CD8-positive, alpha-beta memory T cell (primary cell): Measurements from ENCODE around the gene IQGAP1. TPM values are rescaled to one million over a fixed set of nuclear protein-coding genes. Genes with fewer than 3 reads are reported as not detected.
A peak's percentile ranks its signal among the peaks of the same experiment; 100 is the strongest.
"Not testable (repeated sequence)": the region's sequence is repeated elsewhere in the genome, so short reads cannot be mapped to it uniquely, and the experiment has no call there.

Source experiments
- CTCF ChIA-PET: fragments of 350-600 bp; sonication (Branson Sonifier 250); formaldehyde crosslinking; loops from one replicate; lab custom pipeline; 2021; ENCODE audit warnings: antibody characterized with exemption; lab: Charles Lee
- POLR2A ChIA-PET: fragments of 350-600 bp; sonication (Branson Sonifier 250); formaldehyde crosslinking; loops from one replicate; lab custom pipeline; 2021; ENCODE audit warnings: antibody characterized with exemption; lab: Charles Lee
- DNase-seq, 5 donors: peaks; one replicate each; pipeline versions ENCODE4 v3.0.0 to v3.0.0-alpha.2; 2020 to 2022; ENCODE audit warnings: mixed read lengths in 1 of 5
- H3K27ac ChIP-seq: one replicate; pipeline ENCODE4 v1.7.0; 2013; ENCODE audit warnings: low read depth, mild to moderate bottlenecking, low read length, moderate library complexity
- H3K27me3 ChIP-seq: 2 replicates; pipeline ENCODE4 v1.7.0; 2013; ENCODE audit warnings: low read length, mild to moderate bottlenecking; ENCODE audit not compliant: insufficient read depth, poor library complexity, severe bottlenecking
- H3K36me3 ChIP-seq: 2 replicates; pipeline ENCODE4 v1.7.0; 2013; ENCODE audit warnings: mild to moderate bottlenecking, low read length, moderate library complexity; ENCODE audit not compliant: insufficient read depth
- H3K4me1 ChIP-seq: 2 replicates; pipeline ENCODE4 v1.7.0; 2013; ENCODE audit warnings: mild to moderate bottlenecking, low read length, moderate library complexity; ENCODE audit not compliant: insufficient read depth
- H3K4me3 ChIP-seq: 2 replicates; pipeline ENCODE4 v1.7.0; 2013; ENCODE audit warnings: mild to moderate bottlenecking, low read length
- H3K9me3 ChIP-seq: 2 replicates; pipeline ENCODE4 v1.7.0; 2013; ENCODE audit warnings: mild to moderate bottlenecking, low read length
- H3K27ac Mint-ChIP-seq, 8 donors: one replicate each; pipeline ENCODE4 v1.8.0; 2020 to 2021; ENCODE audit warnings: mixed read lengths in 8 of 8, mild to moderate bottlenecking in 6 of 8, inconsistent platforms in 3 of 8, moderate library complexity in 3 of 8
- H3K27me3 Mint-ChIP-seq, 2 donors: one replicate each; pipeline ENCODE4 v1.8.0; 2020 to 2021; ENCODE audit warnings: mixed read lengths in 2 of 2, mild to moderate bottlenecking in 1 of 2, moderate library complexity in 1 of 2
- H3K36me3 Mint-ChIP-seq, 3 donors: one replicate each; pipeline ENCODE4 v1.8.0; 2020 to 2021; ENCODE audit warnings: mixed read lengths in 3 of 3, inconsistent platforms in 1 of 3, mild to moderate bottlenecking in 1 of 3
- H3K4me1 Mint-ChIP-seq, 3 donors: one replicate each; pipeline ENCODE4 v1.8.0; 2020 to 2021; ENCODE audit warnings: mixed read lengths in 3 of 3, inconsistent platforms in 1 of 3, mild to moderate bottlenecking in 1 of 3
- H3K4me3 Mint-ChIP-seq, 7 donors: one replicate each; pipeline ENCODE4 v1.8.0; 2020 to 2021; ENCODE audit warnings: mixed read lengths in 7 of 7, mild to moderate bottlenecking in 6 of 7, moderate library complexity in 4 of 7, inconsistent platforms in 2 of 7
- H3K9me3 Mint-ChIP-seq, 5 donors: one replicate each; pipeline ENCODE4 v1.8.0; 2020 to 2022; ENCODE audit warnings: mixed read lengths in 5 of 5, mild to moderate bottlenecking in 3 of 5, moderate library complexity in 2 of 5, inconsistent platforms in 1 of 5
- polyA plus RNA-seq: library from polyadenylated mRNA; unstranded; fragments of 300-500 nt; fragmentation: Illumina TruSeq; gene quantifications from one replicate; pipeline ENCODE4 v1.2.3, GENCODE V29; 2021
- total RNA-seq, 2 experiments: library from RNA; stranded (reverse); gene quantifications; one replicate each; pipeline ENCODE4 v1.2.3, GENCODE V29; 2021

The IQGAP1 gene
- total and polyA plus RNA-seq, 3 experiments from 2014 or later, result 151 to 176 (median 173) TPM

DNA sequence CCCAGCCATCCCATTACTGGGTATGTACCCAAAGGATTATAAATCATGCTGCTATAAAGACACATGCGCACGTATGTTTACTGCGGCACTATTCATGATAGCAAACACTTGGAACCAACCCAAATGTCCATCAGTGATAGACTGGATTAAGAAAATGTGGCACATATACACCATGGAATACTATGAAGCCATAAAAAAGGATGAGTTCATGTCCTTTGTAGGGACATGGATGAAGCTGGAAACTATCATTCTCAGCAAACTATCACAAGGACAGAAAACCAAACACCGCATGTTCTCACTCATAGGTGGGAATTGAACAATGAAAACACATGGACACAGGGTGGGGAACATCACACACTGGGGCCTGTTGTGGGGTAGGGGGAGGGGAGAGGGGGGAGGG is 22.3 kb downstream of the IQGAP1 start:
- CTCF ChIA-PET, H3K27ac ChIP-seq, H3K27me3 ChIP-seq, H3K27me3 Mint-ChIP-seq, POLR2A ChIA-PET, H3K4me3 Mint-ChIP-seq, DNase-seq, H3K4me3 ChIP-seq, H3K9me3 ChIP-seq, H3K36me3 ChIP-seq, H3K9me3 Mint-ChIP-seq: not testable (repeated sequence)
- peaks cover 9 to 16% (median 9%) of the 10 kb centered on the region in 3 donors for H3K36me3 Mint-ChIP-seq
- peaks cover 80 to 93% (median 93%) of the 10 kb centered on the region in 3 donors for H3K4me1 Mint-ChIP-seq
- H3K27ac Mint-ChIP-seq, result peak overlapping the region in 2 of 8 donors; percentile 59 to 68
- H3K4me1 ChIP-seq, result peaks cover 68% of the 10 kb centered on the region

DNA sequence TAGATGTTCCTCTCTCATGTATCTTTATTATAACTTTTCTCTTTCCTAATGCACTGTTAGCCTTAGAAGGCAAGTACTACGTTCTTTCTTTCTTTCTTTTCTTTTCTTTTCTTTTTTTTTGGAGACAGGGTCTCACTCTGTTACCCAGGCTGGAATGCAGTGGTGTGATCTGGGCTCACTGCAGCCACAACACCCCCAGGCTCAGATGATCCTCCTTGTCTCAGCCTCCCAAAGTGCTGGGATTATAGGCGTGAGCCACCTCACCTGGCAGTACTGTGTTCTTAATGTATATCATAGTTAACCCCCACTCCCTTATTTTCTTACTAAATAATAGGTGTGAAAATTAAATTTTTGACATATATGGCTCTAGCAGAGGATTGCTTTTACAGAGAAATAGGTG is 23.1 kb downstream of the IQGAP1 start:
- CTCF ChIA-PET, result no interaction called here
- H3K36me3 Mint-ChIP-seq, result peaks cover 9 to 20% (median 9%) of the 10 kb centered on the region in 3 donors
- H3K4me1 ChIP-seq, result peaks cover 70% of the 10 kb centered on the region

GRCh38 chr15:90412356-90413194 is 24.5 kb downstream of the IQGAP1 start:
- Mint-ChIP-seq H3K36me3 (peaks cover 9 to 21% (median 11%) of the 10 kb centered on the region in 3 donors), H3K4me1 (peaks cover 76 to 92% (median 90%) of the 10 kb centered on the region in 3 donors), H3K4me3 (peak overlapping the region in 6 of 7 donors; percentile 43 to 74 (median 56)), H3K9me3 (no peaks in the 10 kb centered on the region), H3K27me3 (no peaks in the 10 kb centered on the region), H3K27ac (peak overlapping the region; percentile 55 to 95 (median 79))
- H3K9me3 ChIP-seq, result no peaks in the 10 kb centered on the region
- H3K27me3 ChIP-seq, result no peaks in the 10 kb centered on the region
- CTCF ChIA-PET, result interaction anchor here (1.4 kb wide), 1 partner anchor 473 kb away, joined by 3 read pairs; no protein-coding TSS in a partner anchor
- H3K36me3 ChIP-seq, result no peaks in the 10 kb centered on the region
- H3K4me1 ChIP-seq, result peaks cover 61% of the 10 kb centered on the region
- no peak overlapping the region for H3K27ac ChIP-seq
- POLR2A ChIA-PET, result interaction anchor here (1.2 kb wide), 1 partner anchor 25 kb away, joined by 4 read pairs; the partner anchor contains the start of gene IQGAP1
- H3K4me3 ChIP-seq, result peak overlapping the region; percentile 2
- DNase-seq, result no peak

More for the DNA sequence above, 23.1 kb downstream of the IQGAP1 start:
- no peaks in the 10 kb centered on the region for H3K9me3 Mint-ChIP-seq
- DNase-seq, result no peak
- Histone ChIP-seq H3K36me3 (no peaks in the 10 kb centered on the region), H3K27me3 (no peaks in the 10 kb centered on the region), H3K4me3 (no peak overlapping the region), H3K27ac (no peak overlapping the region), H3K9me3 (no peaks in the 10 kb centered on the region)
- H3K4me3 Mint-ChIP-seq, result peak overlapping the region in 1 of 7 donors; percentile 24
- POLR2A ChIA-PET, result interaction anchor here (1.1 kb wide), 1 partner anchor 24 kb away, joined by 5 read pairs; no protein-coding TSS in a partner anchor
- H3K27ac Mint-ChIP-seq, result peak overlapping the region in 7 of 8 donors; percentile 15 to 82 (median 60)
- peaks cover 81 to 94% (median 94%) of the 10 kb centered on the region in 3 donors for H3K4me1 Mint-ChIP-seq
- no peaks in the 10 kb centered on the region for H3K27me3 Mint-ChIP-seq

GRCh38 chr15:90413411-90414379 is 25.7 kb downstream of the IQGAP1 start:
- peak overlapping the region; percentile 66 to 95 (median 84) for H3K27ac Mint-ChIP-seq
- H3K36me3 ChIP-seq, result no peaks in the 10 kb centered on the region
- no peaks in the 10 kb centered on the region for H3K27me3 Mint-ChIP-seq
- no peaks in the 10 kb centered on the region for H3K9me3 Mint-ChIP-seq
- H3K36me3 Mint-ChIP-seq, result peaks cover 5 to 20% (median 13%) of the 10 kb centered on the region in 3 donors
- CTCF ChIA-PET, result interaction anchor here (1.4 to 2.5 kb wide), 2 partner anchors 52 to 472 kb away, joined by 3 to 8 read pairs; no protein-coding TSS in a partner anchor
- peaks cover 73 to 90% (median 90%) of the 10 kb centered on the region in 3 donors for H3K4me1 Mint-ChIP-seq
- no peak overlapping the region for H3K27ac ChIP-seq
- H3K4me3 ChIP-seq, result no peak overlapping the region
- H3K4me3 Mint-ChIP-seq, result peak overlapping the region in 6 of 7 donors; percentile 43 to 74 (median 65)
- no peaks in the 10 kb centered on the region for H3K9me3 ChIP-seq
- DNase-seq, result no peak
- POLR2A ChIA-PET, result interaction anchor here (1.2 kb wide), 1 partner anchor 26 kb away, joined by 4 read pairs; the partner anchor contains the start of gene IQGAP1
- no peaks in the 10 kb centered on the region for H3K27me3 ChIP-seq
- H3K4me1 ChIP-seq, result peaks cover 59% of the 10 kb centered on the region

DNA sequence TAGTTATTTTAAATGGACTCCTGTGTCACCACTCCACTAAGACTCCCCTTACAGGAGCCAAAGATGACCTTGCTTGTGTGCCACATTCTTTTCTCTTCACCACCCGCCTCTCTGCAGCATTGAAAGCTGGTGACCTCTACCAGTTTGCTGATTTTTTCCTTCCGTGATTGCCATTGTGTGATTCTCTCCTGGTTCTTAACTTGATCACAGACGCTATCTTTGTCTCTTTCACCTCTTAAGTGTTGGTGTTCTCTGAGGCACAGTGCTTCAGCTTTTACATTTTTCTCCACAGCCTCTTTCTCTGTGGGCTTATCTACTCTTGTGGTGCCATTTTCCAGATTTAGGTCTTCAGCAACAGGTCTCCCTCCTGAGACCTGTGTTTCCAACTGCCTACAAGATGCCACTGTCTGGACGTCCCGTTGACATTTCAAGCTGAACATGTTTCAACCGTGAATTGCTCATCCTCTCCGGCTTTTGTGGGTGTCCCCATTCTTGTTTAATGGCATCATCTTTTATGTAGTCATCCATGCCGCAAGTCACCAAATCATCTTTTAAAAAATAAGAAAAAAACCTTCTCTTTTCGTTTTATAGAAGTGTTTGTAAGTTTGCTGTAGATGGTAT is 26.5 kb downstream of the IQGAP1 start:
- no peak for DNase-seq
- H3K36me3 ChIP-seq, result no peaks in the 10 kb centered on the region
- H3K27me3 Mint-ChIP-seq, result no peaks in the 10 kb centered on the region
- H3K27me3 ChIP-seq, result no peaks in the 10 kb centered on the region
- H3K27ac ChIP-seq, result no peak overlapping the region
- no peaks in the 10 kb centered on the region for H3K9me3 ChIP-seq
- peaks cover 5 to 18% (median 13%) of the 10 kb centered on the region in 3 donors for H3K36me3 Mint-ChIP-seq
- H3K27ac Mint-ChIP-seq, result peak overlapping the region; percentile 31 to 95 (median 76)
- H3K4me1 ChIP-seq, result peaks cover 63% of the 10 kb centered on the region
- H3K4me3 ChIP-seq, result no peak overlapping the region
- peak overlapping the region in 6 of 7 donors; percentile 48 to 81 (median 65) for H3K4me3 Mint-ChIP-seq
- peaks cover 76 to 92% (median 92%) of the 10 kb centered on the region in 3 donors for H3K4me1 Mint-ChIP-seq
- POLR2A ChIA-PET, result no interaction called here
- CTCF ChIA-PET, result interaction anchor here (2.5 kb wide), 1 partner anchor 53 kb away, joined by 8 read pairs; no protein-coding TSS in a partner anchor
- H3K9me3 Mint-ChIP-seq, result no peaks in the 10 kb centered on the region

DNA sequence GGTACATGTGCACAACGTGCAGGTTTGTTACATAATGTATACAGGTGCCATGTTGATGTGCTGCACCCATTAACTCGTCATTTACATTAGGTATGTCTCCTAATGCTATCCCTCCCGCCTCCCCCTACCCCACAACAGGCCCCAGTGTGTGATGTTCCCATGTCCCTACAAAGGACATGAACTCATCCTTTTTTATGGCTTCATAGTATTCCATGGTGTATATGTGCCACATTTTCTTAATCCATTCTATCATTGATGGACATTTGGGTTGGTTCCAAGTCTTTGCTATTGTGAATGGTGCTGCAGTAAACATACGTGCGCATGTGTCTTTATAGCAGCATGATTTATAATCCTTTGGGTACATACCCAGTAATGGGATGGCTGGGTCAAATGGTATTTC is 28.0 kb downstream of the IQGAP1 start:
- H3K27ac ChIP-seq, H3K36me3 Mint-ChIP-seq, H3K27me3 ChIP-seq, DNase-seq, H3K36me3 ChIP-seq, H3K4me3 Mint-ChIP-seq, H3K4me3 ChIP-seq, POLR2A ChIA-PET, H3K9me3 ChIP-seq, H3K9me3 Mint-ChIP-seq, H3K27me3 Mint-ChIP-seq: not testable (repeated sequence)
- H3K27ac Mint-ChIP-seq, result peak overlapping the region in 2 of 8 donors; percentile 12 to 58
- H3K4me1 Mint-ChIP-seq, result peaks cover 79 to 93% (median 91%) of the 10 kb centered on the region in 3 donors
- CTCF ChIA-PET, result interaction anchor here (2.5 kb wide), 1 partner anchor 54 kb away, joined by 8 read pairs; no protein-coding TSS in a partner anchor
- peaks cover 73% of the 10 kb centered on the region for H3K4me1 ChIP-seq

DNA sequence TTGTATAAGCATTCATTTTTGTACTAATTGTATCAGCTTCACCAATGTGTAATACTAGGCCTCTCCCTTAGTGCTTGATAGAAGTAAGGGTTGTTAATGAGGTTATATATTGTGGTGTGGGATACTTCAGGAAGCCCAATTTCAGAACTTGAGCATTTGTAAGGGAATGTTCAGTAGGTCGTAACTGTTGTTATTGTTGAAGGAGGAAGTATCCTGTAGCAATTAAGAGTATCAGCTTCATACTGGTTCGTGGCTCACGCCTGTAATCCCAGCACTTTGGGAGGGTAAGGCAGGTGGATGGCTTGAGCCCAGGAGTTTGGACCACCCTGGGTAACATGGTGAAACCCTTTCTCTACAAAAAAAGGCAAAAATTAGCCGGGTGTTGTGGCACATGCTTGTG is 30.6 kb downstream of the IQGAP1 start:
- no peaks in the 10 kb centered on the region for H3K9me3 ChIP-seq
- H3K27me3 ChIP-seq, result no peaks in the 10 kb centered on the region
- H3K27me3 Mint-ChIP-seq, result no peaks in the 10 kb centered on the region
- peaks cover 0 to 8% (median 7%) of the 10 kb centered on the region in 3 donors for H3K36me3 Mint-ChIP-seq
- H3K4me1 Mint-ChIP-seq, result peaks cover 68 to 88% (median 84%) of the 10 kb centered on the region in 3 donors
- DNase-seq, result no peak
- no peaks in the 10 kb centered on the region for H3K36me3 ChIP-seq
- H3K4me1 ChIP-seq, result peaks cover 55% of the 10 kb centered on the region
- H3K4me3 Mint-ChIP-seq, result peak overlapping the region in 6 of 7 donors; percentile 2 to 61 (median 22)
- no peak overlapping the region for H3K27ac ChIP-seq
- ChIA-PET CTCF (interaction anchor here (0.9 kb wide), 1 partner anchor 56 kb away, joined by 4 read pairs; no protein-coding TSS in a partner anchor), POLR2A (interaction anchor here (0.6 kb wide), 1 partner anchor 529 kb away, joined by 8 read pairs; no protein-coding TSS in a partner anchor)
- no peaks in the 10 kb centered on the region for H3K9me3 Mint-ChIP-seq
- no peak overlapping the region for H3K4me3 ChIP-seq
- H3K27ac Mint-ChIP-seq, result peak overlapping the region; percentile 24 to 94 (median 72)
